ENCODE measurements around the gene SLC19A1.
A peak's percentile ranks its signal among the peaks of the same experiment; 100 is the strongest.

SLC19A1 gene

DNA sequence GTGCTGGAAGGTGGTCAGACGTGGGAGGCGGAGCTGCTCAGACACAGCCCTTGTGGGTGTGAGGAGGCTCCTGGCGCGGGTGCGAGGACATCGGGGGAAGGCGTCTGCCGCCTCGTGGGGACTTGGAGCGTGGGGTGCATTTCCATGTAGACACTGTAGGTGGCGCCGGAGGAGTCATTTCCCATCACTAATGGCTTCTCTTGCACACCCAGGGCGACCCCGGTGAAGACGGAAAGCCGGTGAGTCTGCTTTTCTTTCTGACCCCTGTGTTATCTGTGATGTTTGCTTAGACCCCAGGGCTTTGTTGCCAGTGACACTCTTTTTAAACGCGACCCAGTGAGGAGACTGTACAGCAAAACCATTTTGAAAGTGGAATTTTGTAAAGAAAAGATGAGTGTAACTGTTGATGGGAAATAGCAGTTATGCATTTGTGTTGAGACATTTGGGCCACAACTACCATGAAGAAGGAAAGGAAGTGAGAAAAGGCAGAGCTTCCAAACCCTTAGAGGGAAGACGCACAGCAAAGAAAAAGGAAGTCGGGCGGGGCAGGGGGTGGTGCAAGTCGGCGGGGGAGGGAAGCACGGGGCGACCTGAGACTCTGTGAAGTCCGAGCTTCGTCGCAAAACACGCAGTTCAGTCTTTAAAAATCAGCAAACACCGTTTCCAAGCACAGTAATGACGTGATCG, 64.0 kb downstream of the SLC19A1 start:
- Histone ChIP-seq H3K9me3 (ENCODE audit: insufficient read depth, low read length, severe bottlenecking) (no peaks in the 10 kb centered on the region), H3K4me1 (ENCODE audit: insufficient read depth, low read length) (peaks cover 19% of the 10 kb centered on the region), H2AFZ (ENCODE audit: low read depth, low read length) (peak overlapping the region; percentile 82), H3K9ac (ENCODE audit: low read depth, low read length) (peak overlapping the region; percentile 32), H3K4me3 (ENCODE audit: low read depth in 1 of 2, low read length in 2 of 2) (peak overlapping the region in 1 of 2 experiments; percentile 41; a peak in 2 of 4 replicates), H3K27me3 (ENCODE audit: insufficient read depth, low read length, poor library complexity) (no peaks in the 10 kb centered on the region), H3K36me3 (ENCODE audit: insufficient read depth, low read length) (no peaks in the 10 kb centered on the region), H3K4me2 (ENCODE audit: insufficient read depth, low read length) (peak overlapping the region; percentile 61), H3K79me2 (ENCODE audit: insufficient read depth, low read length) (no peaks in the 10 kb centered on the region), H3K27ac (ENCODE audit: low read length) (peak overlapping the region; percentile 38), H4K20me1 (ENCODE audit: insufficient read depth, low read length) (no peaks in the 10 kb centered on the region)
- DNase-seq, result peak; percentile 84
- ATAC-seq (ENCODE audit: insufficient read depth, low read depth), result peak; percentile 86
- TF ChIP-seq, protein P1, sequence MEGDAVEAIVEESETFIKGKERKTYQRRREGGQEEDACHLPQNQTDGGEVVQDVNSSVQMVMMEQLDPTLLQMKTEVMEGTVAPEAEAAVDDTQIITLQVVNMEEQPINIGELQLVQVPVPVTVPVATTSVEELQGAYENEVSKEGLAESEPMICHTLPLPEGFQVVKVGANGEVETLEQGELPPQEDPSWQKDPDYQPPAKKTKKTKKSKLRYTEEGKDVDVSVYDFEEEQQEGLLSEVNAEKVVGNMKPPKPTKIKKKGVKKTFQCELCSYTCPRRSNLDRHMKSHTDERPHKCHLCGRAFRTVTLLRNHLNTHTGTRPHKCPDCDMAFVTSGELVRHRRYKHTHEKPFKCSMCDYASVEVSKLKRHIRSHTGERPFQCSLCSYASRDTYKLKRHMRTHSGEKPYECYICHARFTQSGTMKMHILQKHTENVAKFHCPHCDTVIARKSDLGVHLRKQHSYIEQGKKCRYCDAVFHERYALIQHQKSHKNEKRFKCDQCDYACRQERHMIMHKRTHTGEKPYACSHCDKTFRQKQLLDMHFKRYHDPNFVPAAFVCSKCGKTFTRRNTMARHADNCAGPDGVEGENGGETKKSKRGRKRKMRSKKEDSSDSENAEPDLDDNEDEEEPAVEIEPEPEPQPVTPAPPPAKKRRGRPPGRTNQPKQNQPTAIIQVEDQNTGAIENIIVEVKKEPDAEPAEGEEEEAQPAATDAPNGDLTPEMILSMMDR (IDR thresholded peaks at IDR 0.05; ENCODE audit: borderline replicate concordance, extremely low read depth, low read length, poor library complexity, severe bottlenecking), result peak; percentile 92
- TF ChIP-seq EZH2 (IDR thresholded peaks at IDR 0.05; ENCODE audit: borderline replicate concordance, low read depth, low read length, severe bottlenecking), result no peak

- DNase-seq (no peak), ATAC-seq (ENCODE audit: insufficient read depth, low read depth) (peak; percentile 5; the same call in 1 of the 3 replicates)
- H3K27ac ChIP-seq (ENCODE audit: low read length), result no peak overlapping the region
- H2AFZ ChIP-seq (ENCODE audit: low read depth, low read length), result peak overlapping the region; percentile 82
- peaks cover 19% of the 10 kb centered on the region for H3K4me1 ChIP-seq (ENCODE audit: insufficient read depth, low read length)
- no peaks in the 10 kb centered on the region for H3K36me3 ChIP-seq (ENCODE audit: insufficient read depth, low read length)
- H3K4me3 ChIP-seq (ENCODE audit: low read depth in 1 of 2, low read length in 2 of 2), result no peak overlapping the region
- H3K4me2 ChIP-seq (ENCODE audit: insufficient read depth, low read length), result peak overlapping the region; percentile 61
- no peaks in the 10 kb centered on the region for H4K20me1 ChIP-seq (ENCODE audit: insufficient read depth, low read length)
- H3K9me3 ChIP-seq (ENCODE audit: insufficient read depth, low read length, severe bottlenecking), result no peaks in the 10 kb centered on the region
- peak overlapping the region; percentile 27; the same call in 1 of the 2 replicates for H3K9ac ChIP-seq (ENCODE audit: low read depth, low read length)
- TF ChIP-seq, protein P1 (IDR thresholded peaks at IDR 0.05; ENCODE audit: borderline replicate concordance, extremely low read depth, low read length, poor library complexity, severe bottlenecking), result no peak
- no peak for TF ChIP-seq EZH2 (IDR thresholded peaks at IDR 0.05; ENCODE audit: borderline replicate concordance, low read depth, low read length, severe bottlenecking)
- no peaks in the 10 kb centered on the region for H3K27me3 ChIP-seq (ENCODE audit: insufficient read depth, low read length, poor library complexity)
- no peaks in the 10 kb centered on the region for H3K79me2 ChIP-seq (ENCODE audit: insufficient read depth, low read length)
Observed at GRCh38 chr21:45477176-45478114, 64.8 kb downstream of the SLC19A1 start.

- Histone ChIP-seq H3K4me2 (ENCODE audit: insufficient read depth, low read length) (no peak overlapping the region), H2AFZ (ENCODE audit: low read depth, low read length) (no peak overlapping the region), H4K20me1 (ENCODE audit: insufficient read depth, low read length) (no peaks in the 10 kb centered on the region), H3K9ac (ENCODE audit: low read depth, low read length) (no peak overlapping the region), H3K27ac (ENCODE audit: low read length) (no peak overlapping the region), H3K79me2 (ENCODE audit: insufficient read depth, low read length) (no peaks in the 10 kb centered on the region), H3K27me3 (ENCODE audit: insufficient read depth, low read length, poor library complexity) (no peaks in the 10 kb centered on the region), H3K9me3 (ENCODE audit: insufficient read depth, low read length, severe bottlenecking) (no peaks in the 10 kb centered on the region), H3K4me1 (ENCODE audit: insufficient read depth, low read length) (peaks cover 19% of the 10 kb centered on the region), H3K36me3 (ENCODE audit: insufficient read depth, low read length) (no peaks in the 10 kb centered on the region), H3K4me3 (ENCODE audit: low read depth in 1 of 2, low read length in 2 of 2) (no peak overlapping the region)
- no peak for TF ChIP-seq EZH2 (IDR thresholded peaks at IDR 0.05; ENCODE audit: borderline replicate concordance, low read depth, low read length, severe bottlenecking)
- TF ChIP-seq, protein P1 (IDR thresholded peaks at IDR 0.05; ENCODE audit: borderline replicate concordance, extremely low read depth, low read length, poor library complexity, severe bottlenecking), result no peak
- no peak for ATAC-seq (ENCODE audit: insufficient read depth, low read depth)
- no peak for DNase-seq
Observed at GRCh38 chr21:45476582-45476981, 65.7 kb downstream of the SLC19A1 start.
